Skeletal muscle satellite cell (primary cell): ENCODE results near the gene LGI4.

Experiments used
- H3K27me3 ChIP-seq: 2 replicates; pipeline ENCODE4 v1.7.0; 2013; ENCODE audit warnings: low read length; ENCODE audit not compliant: control insufficient read depth, insufficient read depth
- H3K36me3 ChIP-seq: 2 replicates; pipeline ENCODE4 v1.7.0; 2013; ENCODE audit warnings: mild to moderate bottlenecking, control low read depth, low read length; ENCODE audit not compliant: insufficient read depth
- H3K4me1 ChIP-seq: 2 replicates; pipeline ENCODE4 v1.7.0; 2013; ENCODE audit warnings: low read length; ENCODE audit not compliant: control insufficient read depth, insufficient read depth
- H3K4me2 ChIP-seq: 2 replicates; pipeline ENCODE4 v1.7.0; 2013; ENCODE audit warnings: mild to moderate bottlenecking, low read length
- H3K4me3 ChIP-seq: 2 replicates; pipeline ENCODE4 v1.7.0; 2013; ENCODE audit warnings: low read length
- H3K9ac ChIP-seq: 2 replicates; pipeline ENCODE4 v1.7.0; 2013; ENCODE audit warnings: mild to moderate bottlenecking, low read depth, low read length, moderate library complexity
- H3K9me3 ChIP-seq: replicated peaks from 2 replicates; pipeline ENCODE4 v1.7.0; 2013; ENCODE audit warnings: mild to moderate bottlenecking, control low read depth, low read length

Gene LGI4

GRCh38 chr19:35085947-35086346, 48.9 kb downstream of the LGI4 start:
- Histone ChIP-seq H3K9ac (no peak overlapping the region), H3K27me3 (peaks cover 2% of the 10 kb centered on the region), H3K4me1 (peaks cover 15% of the 10 kb centered on the region), H3K9me3 (no peaks in the 10 kb centered on the region), H3K4me3 (no peak overlapping the region), H3K36me3 (no peaks in the 10 kb centered on the region), H3K4me2 (no peak overlapping the region)

GRCh38 chr19:35084509-35084762, 50.4 kb downstream of the LGI4 start:
- Histone ChIP-seq H3K4me2 (no peak overlapping the region), H3K27me3 (peaks cover 2% of the 10 kb centered on the region), H3K4me1 (peaks cover 9% of the 10 kb centered on the region), H3K9me3 (no peaks in the 10 kb centered on the region), H3K36me3 (no peaks in the 10 kb centered on the region), H3K9ac (no peak overlapping the region), H3K4me3 (no peak overlapping the region)

GRCh38 chr19:35083691-35084508, 51.0 kb downstream of the LGI4 start:
- Histone ChIP-seq H3K4me1 (peaks cover 9% of the 10 kb centered on the region), H3K9ac (no peak overlapping the region), H3K4me2 (no peak overlapping the region), H3K36me3 (no peaks in the 10 kb centered on the region), H3K9me3 (no peaks in the 10 kb centered on the region), H3K27me3 (peaks cover 2% of the 10 kb centered on the region), H3K4me3 (no peak overlapping the region)

- H3K27me3 ChIP-seq = peaks cover 11% of the 10 kb centered on the region
- no peaks in the 10 kb centered on the region for H3K9me3 ChIP-seq
- no peak overlapping the region for H3K4me2 ChIP-seq
- H3K9ac ChIP-seq = no peak overlapping the region
- no peaks in the 10 kb centered on the region for H3K4me1 ChIP-seq
- no peak overlapping the region for H3K4me3 ChIP-seq
- H3K36me3 ChIP-seq = no peaks in the 10 kb centered on the region
These were observed 53.7 kb downstream of the LGI4 start for GRCh38 chr19:35081201-35081600.

- peaks cover 11% of the 10 kb centered on the region for H3K27me3 ChIP-seq
- H3K9ac ChIP-seq = no peak overlapping the region
- no peak overlapping the region for H3K4me3 ChIP-seq
- H3K9me3 ChIP-seq = no peaks in the 10 kb centered on the region
- no peak overlapping the region for H3K4me2 ChIP-seq
- no peaks in the 10 kb centered on the region for H3K4me1 ChIP-seq
- no peaks in the 10 kb centered on the region for H3K36me3 ChIP-seq
These were observed 54.2 kb downstream of the LGI4 start for GRCh38 chr19:35080613-35081170.

GRCh38 chr19:35079826-35080225, 55.0 kb downstream of the LGI4 start:
- H3K36me3 ChIP-seq = no peaks in the 10 kb centered on the region
- no peak overlapping the region for H3K9ac ChIP-seq
- peaks cover 13% of the 10 kb centered on the region for H3K27me3 ChIP-seq
- no peak overlapping the region for H3K4me3 ChIP-seq
- H3K4me1 ChIP-seq = no peaks in the 10 kb centered on the region
- H3K4me2 ChIP-seq = no peak overlapping the region
- no peaks in the 10 kb centered on the region for H3K9me3 ChIP-seq

GRCh38 chr19:35077411-35078223, 57.2 kb downstream of the LGI4 start:
- H3K9me3 ChIP-seq = no peaks in the 10 kb centered on the region

GRCh38 chr19:35076657-35077056, 58.2 kb downstream of the LGI4 start:
- Histone ChIP-seq H3K4me2 (no peak overlapping the region), H3K9ac (no peak overlapping the region), H3K27me3 (peaks cover 19% of the 10 kb centered on the region), H3K4me3 (no peak overlapping the region), H3K36me3 (no peaks in the 10 kb centered on the region), H3K9me3 (no peaks in the 10 kb centered on the region), H3K4me1 (no peaks in the 10 kb centered on the region)

More at GRCh38 chr19:35077411-35078223, 57.2 kb downstream of the LGI4 start:
- Histone ChIP-seq H3K4me1 (no peaks in the 10 kb centered on the region), H3K36me3 (no peaks in the 10 kb centered on the region), H3K27me3 (peaks cover 19% of the 10 kb centered on the region), H3K4me2 (no peak overlapping the region), H3K4me3 (no peak overlapping the region), H3K9ac (no peak overlapping the region)

GRCh38 chr19:35076026-35076370, 58.9 kb downstream of the LGI4 start:
- Histone ChIP-seq H3K4me2 (no peak overlapping the region), H3K27me3 (peaks cover 19% of the 10 kb centered on the region), H3K36me3 (no peaks in the 10 kb centered on the region), H3K9ac (no peak overlapping the region), H3K4me3 (no peak overlapping the region), H3K9me3 (no peaks in the 10 kb centered on the region), H3K4me1 (no peaks in the 10 kb centered on the region)

- no peak overlapping the region for H3K4me2 ChIP-seq
- no peaks in the 10 kb centered on the region for H3K36me3 ChIP-seq
- peaks cover 19% of the 10 kb centered on the region for H3K27me3 ChIP-seq
- no peaks in the 10 kb centered on the region for H3K4me1 ChIP-seq
- no peak overlapping the region for H3K9ac ChIP-seq
- no peaks in the 10 kb centered on the region for H3K9me3 ChIP-seq
- no peak overlapping the region for H3K4me3 ChIP-seq
These were observed 59.4 kb downstream of the LGI4 start for GRCh38 chr19:35075202-35076025.
